HCT116 (cell line): ENCODE measurements around the gene DPP6. TPM values are rescaled to one million over a fixed set of nuclear protein-coding genes. Genes with fewer than 3 reads are reported as not detected.

Source experiments
- ATAC-seq: fragments of 200-7000 bp; cut with Tn5 transposase; 2 replicates; pipeline ENCODE4 v1.9.1; 2020; ENCODE audit warnings: mild to moderate bottlenecking, moderate library complexity
- BruUV-seq: library from RNA; stranded (reverse); fragments of 400-500 nt; replicated peaks from 2 replicates; lab custom pipeline; 2021; lab: Mats Ljungman, UMichigan
- CTCF ChIA-PET: fragments of 300-600 bp; sonication (Branson Sonifier 250); formaldehyde crosslinking; loops from one replicate; lab custom pipeline; 2021; ENCODE audit warnings: antibody characterized with exemption; lab: Charles Lee
- POLR2A ChIA-PET: fragments of 300-600, 350-600 bp; sonication (Branson Sonifier 250); formaldehyde crosslinking; loops from one replicate; lab custom pipeline; 2021; ENCODE audit warnings: antibody characterized with exemption; lab: Charles Lee
- RAD21 ChIA-PET, 2 experiments: fragments of 300-600 bp; sonication (Branson Sonifier 250); formaldehyde crosslinking; loops; one replicate each; lab custom pipeline; 2023; ENCODE audit warnings: low total read pairs in 2 of 2; ENCODE audit not compliant: uncharacterized antibody in 2 of 2, unreplicated experiment in 2 of 2, low non-redundant PET in 1 of 2; lab: Charles Lee
- DNase-seq: peaks from one replicate; pipeline ENCODE4 v3.0.0-alpha.2; 2010; ENCODE audit warnings: low read depth, low spot score
- H2AFZ ChIP-seq: fragments of 200-600 bp; shearing (Covaris generic), sonication (generic); 2 replicates; pipeline ENCODE4 v1.6.1; 2017; ENCODE audit warnings: low read depth, mixed run types, mixed read lengths, antibody characterized with exemption, low read length; ENCODE audit not compliant: poor library complexity, severe bottlenecking
- H3K27ac ChIP-seq: 2 replicates; pipeline ENCODE4 v1.5.1; 2012; ENCODE audit warnings: low read depth, low read length
- H3K27me3 ChIP-seq: fragments of 200-600 bp; sonication (generic); 2 replicates; pipeline ENCODE4 v1.6.1; 2016; ENCODE audit warnings: mixed run types, low read length, mixed read lengths; ENCODE audit not compliant: insufficient read depth
- H3K36me3 ChIP-seq, 2 experiments: fragments of 200-500 bp in 1 of 2; fragments of 200-600 bp in 1 of 2; sonication (Bioruptor generic) in 1 of 2; sonication (generic) in 1 of 2; 2 replicates each; pipeline versions ENCODE4 v1.5.1 to v1.6.1; 2014 to 2016; ENCODE audit warnings: low read length in 2 of 2, inconsistent platforms in 1 of 2, mixed read lengths in 1 of 2, mixed run types in 1 of 2; ENCODE audit not compliant: insufficient read depth in 2 of 2, control insufficient read depth in 1 of 2
- H3K4me1 ChIP-seq, 2 experiments: fragments of 200-600 bp in 1 of 2; sonication (generic) in 1 of 2; 2 replicates each; pipeline versions ENCODE4 v1.5.1 to v1.6.1; 2012 to 2017; ENCODE audit warnings: low read length in 2 of 2, inconsistent platforms in 1 of 2, mild to moderate bottlenecking in 1 of 2, mixed read lengths in 1 of 2, mixed run types in 1 of 2, moderate library complexity in 1 of 2; ENCODE audit not compliant: insufficient read depth in 2 of 2, control insufficient read depth in 1 of 2
- H3K4me2 ChIP-seq: fragments of 200-600 bp; sonication (generic); 2 replicates; pipeline ENCODE4 v1.6.1; 2017; ENCODE audit warnings: mixed run types, low read length, mixed read lengths
- H3K4me3 ChIP-seq, 2 experiments: fragments of 200-600 bp in 1 of 2; sonication (generic) in 1 of 2; replicated peaks in 1 of 2; 2 replicates each; pipeline ENCODE4 v1.5.1; 2011 to 2016; ENCODE audit warnings: low read length in 2 of 2, control low read depth in 1 of 2, low read depth in 1 of 2, mild to moderate bottlenecking in 1 of 2, mixed read lengths in 1 of 2, mixed run types in 1 of 2
- H3K79me2 ChIP-seq: fragments of 200-600 bp; sonication (generic); 2 replicates; pipeline ENCODE4 v1.6.1; 2017; ENCODE audit warnings: mild to moderate bottlenecking, mixed run types, low read length, moderate library complexity, mixed read lengths; ENCODE audit not compliant: insufficient read depth
- H3K9ac ChIP-seq: fragments of 200-600 bp; sonication (generic); 2 replicates; pipeline ENCODE4 v1.6.1; 2016; ENCODE audit warnings: low read length, mixed read lengths
- H3K9me2 ChIP-seq: fragments of 200-600 bp; sonication (generic), shearing (Covaris generic); 2 replicates; pipeline ENCODE4 v1.6.1; 2017; ENCODE audit warnings: mixed run types, mild to moderate bottlenecking, moderate library complexity; ENCODE audit not compliant: insufficient read depth
- H3K9me3 ChIP-seq, 2 experiments: fragments of 200-500 bp in 1 of 2; fragments of 200-600 bp in 1 of 2; sonication (Bioruptor generic) in 1 of 2; sonication (generic) in 1 of 2; 2 replicates each; pipeline ENCODE4 v1.6.1; 2014 to 2017; ENCODE audit warnings: low read length in 2 of 2, mixed read lengths in 2 of 2, inconsistent platforms in 1 of 2, low read depth in 1 of 2, mild to moderate bottlenecking in 1 of 2, mixed run types in 1 of 2, moderate library complexity in 1 of 2; ENCODE audit not compliant: control insufficient read depth in 1 of 2, insufficient read depth in 1 of 2
- H4K20me1 ChIP-seq: fragments of 200-600 bp; sonication (generic), shearing (Covaris generic); 2 replicates; pipeline ENCODE4 v1.6.1; 2017; ENCODE audit warnings: mixed run types, mild to moderate bottlenecking, moderate library complexity; ENCODE audit not compliant: insufficient read depth
- ATF3 ChIP-seq: IDR thresholded peaks from 2 replicates; pipeline ENCODE4 v1.6.1; 2012
- CEBPB ChIP-seq: IDR thresholded peaks from 2 replicates; pipeline ENCODE4 v1.6.1; 2012; ENCODE audit warnings: low read depth
- EGR1 ChIP-seq: IDR thresholded peaks from 2 replicates; pipeline ENCODE4 v1.6.1; 2012; ENCODE audit warnings: low read depth
- ELF1 ChIP-seq: IDR thresholded peaks from 2 replicates; pipeline ENCODE4 v1.6.1; 2012; ENCODE audit warnings: low read depth, borderline replicate concordance
- FOSL1 ChIP-seq: IDR thresholded peaks from 2 replicates; pipeline ENCODE4 v1.6.1; 2012; ENCODE audit warnings: low read depth
- JUND ChIP-seq: IDR thresholded peaks from 2 replicates; pipeline ENCODE4 v1.6.1; 2012
- MAX ChIP-seq: IDR thresholded peaks from 2 replicates; pipeline ENCODE4 v1.6.1; 2012
- POLR2A ChIP-seq: IDR thresholded peaks from 2 replicates; pipeline ENCODE4 v1.7.0; 2011; ENCODE audit warnings: borderline replicate concordance; ENCODE audit not compliant: insufficient read depth, insufficient read length; ENCODE audit errors: extremely low read depth
- SP1 ChIP-seq: IDR thresholded peaks from 2 replicates; pipeline ENCODE4 v1.6.1; 2012; ENCODE audit warnings: low read depth
- SRF ChIP-seq: IDR thresholded peaks from 2 replicates; pipeline ENCODE4 v1.6.1; 2012; ENCODE audit warnings: low read depth
- TCF7L2 ChIP-seq: IDR thresholded peaks from 2 replicates; pipeline ENCODE4 v1.7.0; 2011; ENCODE audit warnings: borderline replicate concordance, inconsistent platforms; ENCODE audit not compliant: insufficient read depth, insufficient read length; ENCODE audit errors: extremely low read depth
- ZFX ChIP-seq: fragments of 450-650 bp; IDR thresholded peaks from 2 replicates; pipeline ENCODE4 v1.6.1; 2017
- intact Hi-C: fragments of 100-400 bp; cut with micrococcal nuclease; formaldehyde crosslinking; loops from 2 replicates; pipeline ENCODE4 v1.10.0; 2022
- total RNA-seq: library from RNA; stranded (reverse); gene quantifications from one replicate; pipeline ENCODE4 v1.2.1, GENCODE V29; 2021; ENCODE audit not compliant: unreplicated experiment
- TF ChIP-seq, protein P1 (sequence below): IDR thresholded peaks from 2 replicates; pipeline ENCODE4 v1.6.1; 2011; ENCODE audit warnings: mild to moderate bottlenecking, low read length, moderate library complexity; ENCODE audit not compliant: insufficient replicate concordance; ENCODE audit errors: extremely low read depth

Gene DPP6
- total RNA-seq, 1 experiment from 2014 or later: not detected

DNA sequence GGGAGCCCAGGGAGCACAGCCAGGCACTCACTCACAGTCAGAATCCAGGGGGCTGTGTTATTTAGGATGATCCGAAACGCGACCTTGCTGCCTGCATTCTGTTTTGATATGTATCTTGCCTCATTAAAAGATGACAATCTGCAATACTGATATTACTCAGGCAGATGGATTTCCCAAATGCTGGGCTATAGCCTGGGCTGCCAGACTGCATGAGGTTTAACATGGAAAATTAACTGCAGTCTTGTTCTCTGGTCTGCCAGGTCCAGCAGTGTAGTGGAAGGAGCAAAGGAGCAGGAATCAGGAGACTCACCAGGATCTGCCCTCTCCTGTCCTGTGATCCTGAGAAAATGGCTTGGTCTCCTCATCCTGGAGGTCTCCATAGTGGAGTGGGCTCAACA, 692.7 kb downstream of the DPP6 start:
- BruUV-seq: no TSS peak
- POLR2A ChIA-PET: no interaction called here
- no peak overlapping the region for H3K4me2 ChIP-seq

DNA sequence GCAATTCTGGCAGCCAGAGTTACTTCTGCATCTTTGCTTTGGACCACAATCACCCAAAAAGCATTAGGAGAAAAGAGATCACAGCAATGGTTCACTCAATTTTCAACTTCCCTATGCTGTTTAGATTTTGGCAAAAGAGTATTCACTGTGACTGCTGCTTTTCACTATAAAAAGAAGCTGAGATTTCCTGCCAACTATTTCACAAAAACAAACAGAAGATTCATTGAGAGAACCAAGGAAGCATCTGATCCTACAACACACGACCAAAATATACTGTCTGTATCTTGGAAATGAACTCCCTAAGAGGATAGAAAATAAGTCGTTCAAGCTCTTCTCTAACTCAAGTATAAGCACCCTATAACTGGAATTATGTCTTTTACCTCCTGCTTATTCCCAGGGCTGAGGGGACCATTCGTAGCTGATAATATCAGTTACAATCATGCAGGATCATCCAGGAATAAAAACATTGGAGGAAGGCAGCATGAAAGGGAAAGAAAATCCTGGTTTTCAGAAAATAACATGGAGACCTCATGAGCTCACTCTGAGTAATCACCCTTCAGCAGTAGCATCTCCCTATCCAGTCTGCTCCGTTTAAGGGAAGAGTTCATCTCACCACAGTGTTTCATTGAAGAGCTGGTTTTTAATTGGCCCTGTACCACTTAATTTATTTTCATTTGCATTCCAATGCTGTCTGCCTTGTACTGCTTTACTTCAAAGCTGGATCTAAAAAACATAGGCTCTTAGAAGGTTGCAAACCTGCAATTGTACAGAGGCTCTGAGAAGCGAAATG, 694.6 kb downstream of the DPP6 start:
- no peak overlapping the region for H3K4me3 ChIP-seq
- no peaks in the 10 kb centered on the region for H3K9me3 ChIP-seq
- DNase-seq (no peak), ATAC-seq (no peak)
- no peaks in the 10 kb centered on the region for H3K36me3 ChIP-seq
- H3K9ac ChIP-seq: no peak overlapping the region
- no peak overlapping the region for H3K4me2 ChIP-seq
- no peak overlapping the region for H2AFZ ChIP-seq
- intact Hi-C loops: no loop called here
- TF ChIP-seq CEBPB (no peak), FOSL1 (no peak), MAX (no peak), SRF (no peak)
- TF ChIP-seq, protein P1, sequence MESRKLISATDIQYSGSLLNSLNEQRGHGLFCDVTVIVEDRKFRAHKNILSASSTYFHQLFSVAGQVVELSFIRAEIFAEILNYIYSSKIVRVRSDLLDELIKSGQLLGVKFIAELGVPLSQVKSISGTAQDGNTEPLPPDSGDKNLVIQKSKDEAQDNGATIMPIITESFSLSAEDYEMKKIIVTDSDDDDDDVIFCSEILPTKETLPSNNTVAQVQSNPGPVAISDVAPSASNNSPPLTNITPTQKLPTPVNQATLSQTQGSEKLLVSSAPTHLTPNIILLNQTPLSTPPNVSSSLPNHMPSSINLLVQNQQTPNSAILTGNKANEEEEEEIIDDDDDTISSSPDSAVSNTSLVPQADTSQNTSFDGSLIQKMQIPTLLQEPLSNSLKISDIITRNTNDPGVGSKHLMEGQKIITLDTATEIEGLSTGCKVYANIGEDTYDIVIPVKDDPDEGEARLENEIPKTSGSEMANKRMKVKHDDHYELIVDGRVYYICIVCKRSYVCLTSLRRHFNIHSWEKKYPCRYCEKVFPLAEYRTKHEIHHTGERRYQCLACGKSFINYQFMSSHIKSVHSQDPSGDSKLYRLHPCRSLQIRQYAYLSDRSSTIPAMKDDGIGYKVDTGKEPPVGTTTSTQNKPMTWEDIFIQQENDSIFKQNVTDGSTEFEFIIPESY: no peak
- no peaks in the 10 kb centered on the region for H3K9me2 ChIP-seq
- CTCF ChIA-PET: no interaction called here
- no peaks in the 10 kb centered on the region for H4K20me1 ChIP-seq
- no TSS peak for BruUV-seq
- no peaks in the 10 kb centered on the region for H3K79me2 ChIP-seq
- no peaks in the 10 kb centered on the region for H3K4me1 ChIP-seq
- POLR2A ChIA-PET: no interaction called here
- H3K27ac ChIP-seq: no peak overlapping the region
- H3K27me3 ChIP-seq: no peaks in the 10 kb centered on the region
- RAD21 ChIA-PET: no interaction called here

More for the DNA sequence above, 692.7 kb downstream of the DPP6 start:
- no peak overlapping the region for H3K27ac ChIP-seq
- H3K79me2 ChIP-seq: no peaks in the 10 kb centered on the region
- TF ChIP-seq MAX (no peak), SP1 (no peak), POLR2A (no peak), TCF7L2 (no peak), JUND (no peak), EGR1 (no peak), ATF3 (no peak), FOSL1 (no peak), ELF1 (no peak), ZFX (no peak)
- RAD21 ChIA-PET: no interaction called here
- no peaks in the 10 kb centered on the region for H3K9me3 ChIP-seq
- H4K20me1 ChIP-seq: no peaks in the 10 kb centered on the region
- CTCF ChIA-PET: no interaction called here
- H3K36me3 ChIP-seq: no peaks in the 10 kb centered on the region
- H3K9me2 ChIP-seq: no peaks in the 10 kb centered on the region
- intact Hi-C loops: loop anchor here (1.0 to 2.0 kb wide), 3 partner anchors 46 to 1851 kb away; no protein-coding TSS in a partner anchor
- no peak overlapping the region for H3K9ac ChIP-seq
- no peak for ATAC-seq
- H2AFZ ChIP-seq: no peak overlapping the region
- H3K4me1 ChIP-seq: no peaks in the 10 kb centered on the region
- DNase-seq: no peak
- no peaks in the 10 kb centered on the region for H3K27me3 ChIP-seq
- H3K4me3 ChIP-seq: no peak overlapping the region
